K562 (cell line): Measurements from ENCODE around the gene IGDCC3. TPM values are rescaled to one million over a fixed set of nuclear protein-coding genes. Genes with fewer than 3 reads are reported as not detected.

ENCODE experiments used
- ATAC-seq: fragments of 200-7000 bp; cut with Tn5 transposase; 3 replicates; pipeline ENCODE4 v1.9.1; 2020; ENCODE audit warnings: moderate library complexity
- BruUV-seq: library from RNA; stranded (reverse); fragments of 400-500 nt; replicated peaks from 2 replicates; lab custom pipeline; 2021; lab: Mats Ljungman, UMichigan
- CTCF ChIA-PET: fragments of 300-600 bp; formaldehyde crosslinking; extraction: SDS; loops from one replicate; lab custom pipeline; 2021; ENCODE audit warnings: low intra/inter-chr PET ratio; lab: Yijun Ruan, JAX
- POLR2A ChIA-PET: fragments of 300-600, 350-650 bp; sonication (Branson Sonifier 250); formaldehyde crosslinking; extraction: SDS; loops from one replicate; lab custom pipeline; 2021; ENCODE audit warnings: antibody characterized with exemption, inconsistent platforms; lab: Yijun Ruan, JAX
- DNase-seq, 4 experiments: peaks; one replicate each; pipeline versions ENCODE4 v3.0.0 to v3.0.0-alpha.2; 2011 to 2018; ENCODE audit warnings: low spot score in 3 of 4, mixed read lengths in 3 of 4; ENCODE audit errors: extremely low read depth in 1 of 4
- FAIRE-seq: peaks from 2 replicates; lab custom pipeline; 2011; peaks lifted over from hg19 to GRCh38; lab: Jason Lieb, UNC
- H2AFZ ChIP-seq: 2 replicates; pipeline ENCODE4 v1.6.0; 2011; ENCODE audit warnings: low read depth, low read length, control low read depth, inconsistent platforms
- H3K27ac ChIP-seq: fragments of 200-600 bp; 3 replicates; pipeline ENCODE4 v1.8.0; 2011; ENCODE audit warnings: low read depth, mild to moderate bottlenecking, control low read depth, inconsistent platforms, low read length, moderate library complexity, mixed read lengths; ENCODE audit errors: extremely low read depth
- H3K27me3 ChIP-seq, 2 experiments: fragments of 300-600 bp in 1 of 2; 2 replicates in 1 of 2; 3 replicates in 1 of 2; pipeline versions ENCODE4 v1.6.0 to v1.8.0; 2011; ENCODE audit warnings: inconsistent platforms in 2 of 2, low read length in 2 of 2, mild to moderate bottlenecking in 1 of 2, mixed read lengths in 1 of 2, moderate library complexity in 1 of 2; ENCODE audit not compliant: control insufficient read depth in 2 of 2, insufficient read depth in 2 of 2
- H3K36me3 ChIP-seq: fragments of 300-600 bp; 3 replicates; pipeline ENCODE4 v1.8.0; 2011; ENCODE audit warnings: mild to moderate bottlenecking, low read length, inconsistent platforms; ENCODE audit not compliant: control insufficient read depth, insufficient read depth
- H3K4me1 ChIP-seq, 2 experiments: fragments of 200-600 bp in 1 of 2; replicated peaks in 1 of 2; 2 replicates in 1 of 2; 3 replicates in 1 of 2; pipeline versions ENCODE4 v1.5.1 to v1.8.0; 2011; ENCODE audit warnings: inconsistent platforms in 2 of 2, low read length in 2 of 2, mild to moderate bottlenecking in 1 of 2, mixed read lengths in 1 of 2, moderate library complexity in 1 of 2; ENCODE audit not compliant: control insufficient read depth in 2 of 2, insufficient read depth in 2 of 2
- H3K4me2 ChIP-seq: 2 replicates; pipeline ENCODE4 v1.6.1; 2011; ENCODE audit warnings: low read length, control low read depth, inconsistent platforms, mixed read lengths; ENCODE audit not compliant: insufficient read depth
- H3K4me3 ChIP-seq: fragments of 200-600 bp; sonication (generic), shearing (Covaris generic); 2 replicates; pipeline ENCODE4 v1.5.1; 2016; ENCODE audit warnings: control low read depth, inconsistent platforms
- H3K79me2 ChIP-seq: fragments of 200-600 bp; 3 replicates; pipeline ENCODE4 v1.8.0; 2011; ENCODE audit warnings: low read length, inconsistent platforms; ENCODE audit not compliant: control insufficient read depth, insufficient read depth
- H3K9ac ChIP-seq, 2 experiments: 2 replicates each; pipeline versions ENCODE4 v1.6.0 to v1.6.1; 2011; ENCODE audit warnings: low read depth in 2 of 2, low read length in 2 of 2, control low read depth in 1 of 2, inconsistent platforms in 1 of 2, mild to moderate bottlenecking in 1 of 2, mixed read lengths in 1 of 2; ENCODE audit not compliant: insufficient read depth in 1 of 2
- H3K9me1 ChIP-seq: one replicate; pipeline ENCODE4 v1.6.0; 2011; ENCODE audit warnings: inconsistent platforms, mild to moderate bottlenecking, low read length, moderate library complexity; ENCODE audit not compliant: control insufficient read depth, insufficient read depth
- H3K9me3 ChIP-seq: replicated peaks from 2 replicates; pipeline ENCODE4 v1.5.1; 2011; ENCODE audit warnings: low read depth, low read length, inconsistent platforms; ENCODE audit not compliant: control insufficient read depth, insufficient read depth
- H4K20me1 ChIP-seq: replicated peaks from 2 replicates; pipeline ENCODE4 v1.6.1; 2011; ENCODE audit warnings: low read length, inconsistent platforms, mixed read lengths; ENCODE audit not compliant: control insufficient read depth, insufficient read depth
- PRDM10 ChIP-seq: fragments of 450-650 bp; IDR thresholded peaks from 2 replicates; pipeline ENCODE4 v1.6.1; 2018; ENCODE audit not compliant: partially characterized antibody
- PREB ChIP-seq: sonication (generic); formaldehyde crosslinking; IDR thresholded peaks from 2 replicates; pipeline ENCODE4 v1.8.1; 2023; ENCODE audit warnings: mild to moderate bottlenecking, missing genetic modification reagents
- RBM39 ChIP-seq: fragments of 200-400 bp; formaldehyde crosslinking; optimal IDR thresholded peaks from 2 replicates; pipeline ENCODE3; 2018; ENCODE audit warnings: low read depth, low read length
- whole genome bisulfite sequencing: fragments of 100-300 bp; shearing (Covaris generic); methylation state at CpG from one replicate; pipeline ENCODE4 v1.1.6; 2016; ENCODE audit warnings: low coverage, mixed read lengths; ENCODE audit not compliant: insufficient coverage; ENCODE audit errors: missing lambda C conversion rate; 5-methylcytosine and 5-hydroxymethylcytosine counted together
- in situ Hi-C: fragments of 300-500 bp; cut with MboI; formaldehyde crosslinking; loops from 4 replicates; pipeline ENCODE4 v1.15.0; 2018; ENCODE audit warnings: inconsistent platforms, mixed read lengths
- intact Hi-C: fragments of 100-400 bp; cut with micrococcal nuclease; formaldehyde crosslinking; loops from 2 replicates; pipeline ENCODE4 v1.14.2; 2022
- polyA plus RNA-seq, 8 experiments: library from polyadenylated mRNA; depleted of rRNA in 4 of 8; stranded (reverse) in 5 of 8; unstranded in 3 of 8; fragments of >200 nt; fragmentation: Nextera tagmentation in 2 of 8; fragmentation: Illumina TruSeq in 1 of 8; extraction: Ambion mirVana in 2 of 8; extraction: Trizol in 1 of 8; gene quantifications; 2 replicates each; pipeline versions ENCODE4 v1.2.1 to v1.2.3, GENCODE V29; 2011 to 2014; ENCODE audit warnings: inconsistent platforms in 1 of 8, missing spikeins in 1 of 8
- total RNA-seq, 7 experiments: library from RNA; depleted of rRNA in 6 of 7; stranded (reverse); fragments of >200 nt in 6 of 7; fragmentation: Illumina TruSeq in 2 of 7; extraction: Trizol in 2 of 7; gene quantifications; 2 replicates each; pipeline versions ENCODE4 v1.2.1 to v1.2.3, GENCODE V29; 2011 to 2021; ENCODE audit warnings: low replicate concordance in 1 of 7

Gene IGDCC3
- total and polyA plus RNA-seq, 9 of the 15 experiments (the other 6 are each of a cell fraction or from before 2014, with no cell fraction given): not detected

- no peak overlapping the region for H3K4me3 ChIP-seq
- ChIA-PET POLR2A (interaction anchor here (0.8 to 6.0 kb wide), 3 partner anchors 33 to 68 kb away, joined by 3 to 35 read pairs (median 3); partner anchors contain the start of gene RNU5B-1), CTCF (no interaction called here)
- H3K9me3 ChIP-seq: no peaks in the 10 kb centered on the region
- H3K27ac ChIP-seq: no peak overlapping the region
- peaks cover 33 to 58% of the 10 kb centered on the region in 2 experiments; a peak in 4 of 5 replicates for H3K27me3 ChIP-seq
- DNase-seq (no peak), ATAC-seq (no peak), FAIRE-seq (no peak)
- peak; percentile 75 for TF ChIP-seq PRDM10
- no peak for TF ChIP-seq RBM39
- TF ChIP-seq PREB (CRISPR knock-in tag): no peak
- no peaks in the 10 kb centered on the region for H4K20me1 ChIP-seq
- WGBS: 43% methylated on average over 5 of the region's 8 CpGs
- intact Hi-C loops: no loop called here
- H3K9ac ChIP-seq: no peak overlapping the region
- H3K79me2 ChIP-seq: no peaks in the 10 kb centered on the region
- in situ Hi-C loops: no loop called here
- no peak overlapping the region for H3K4me2 ChIP-seq
- peaks cover 5 to 17% of the 10 kb centered on the region in 2 experiments for H3K4me1 ChIP-seq
- H2AFZ ChIP-seq: no peak overlapping the region
- no peaks in the 10 kb centered on the region for H3K9me1 ChIP-seq
- H3K36me3 ChIP-seq: no peaks in the 10 kb centered on the region
- no TSS peak for BruUV-seq
Measured at GRCh38 chr15:65338823-65339222, 39.0 kb downstream of the IGDCC3 start.
